GM21367 (cell line): ENCODE measurements around the gene RPL9.
"Not testable (repeated sequence)": the region's sequence is repeated elsewhere in the genome, so short reads cannot be mapped to it uniquely, and the experiment has no call there.

Source experiments
- ATAC-seq: cut with Tn5 transposase; IDR thresholded peaks from one replicate; pipeline ENCODE4 v1.9.1; 2021; ENCODE audit not compliant: unreplicated experiment

Gene RPL9

GRCh38 chr4:39458505-39459300 lies at the start of gene RPL9, which contains the start of gene LIAS:
RPL9 (minus strand) TSS chr4:39458922; CDS start chr4:39458439, 483 bp downstream.
LIAS (plus strand) TSS chr4:39459056; CDS start chr4:39459118, 62 bp downstream.
- ATAC-seq: peak; percentile 79

GRCh38 chr4:39505581-39505980 lies 46.9 kb upstream of the RPL9 start:
- ATAC-seq: no peak

- no peak for ATAC-seq
These were observed 45.8 kb upstream of the RPL9 start for GRCh38 chr4:39504538-39504937.

GRCh38 chr4:39502664-39503035 lies 43.9 kb upstream of the RPL9 start:
- ATAC-seq: not testable (repeated sequence)

GRCh38 chr4:39502019-39502663 lies 43.4 kb upstream of the RPL9 start:
- no peak for ATAC-seq

- ATAC-seq: no peak
These were observed 40.0 kb upstream of the RPL9 start for GRCh38 chr4:39498727-39499020.

- no peak for ATAC-seq
These were observed 39.4 kb upstream of the RPL9 start for GRCh38 chr4:39497909-39498726.

- ATAC-seq: no peak
These were observed 36.9 kb upstream of the RPL9 start for GRCh38 chr4:39495446-39496213.

- no peak for ATAC-seq
These were observed 35.6 kb upstream of the RPL9 start for GRCh38 chr4:39494354-39494753.

GRCh38 chr4:39490322-39490721 lies 31.6 kb upstream of the RPL9 start:
- ATAC-seq: no peak

- ATAC-seq: no peak
These were observed 27.6 kb upstream of the RPL9 start for GRCh38 chr4:39486221-39486804.

GRCh38 chr4:39484582-39485272 lies 26.0 kb upstream of the RPL9 start:
- no peak for ATAC-seq

- no peak for ATAC-seq
These were observed 22.4 kb upstream of the RPL9 start for GRCh38 chr4:39480902-39481695.

GRCh38 chr4:39480251-39480650 lies 21.5 kb upstream of the RPL9 start:
- no peak for ATAC-seq

GRCh38 chr4:39476187-39476895 lies 17.6 kb upstream of the RPL9 start:
- ATAC-seq: no peak

GRCh38 chr4:39472396-39472795 lies 13.7 kb upstream of the RPL9 start:
- no peak for ATAC-seq

GRCh38 chr4:39470402-39470801 lies 11.7 kb upstream of the RPL9 start:
- ATAC-seq: no peak

GRCh38 chr4:39469429-39470077 lies 10.8 kb upstream of the RPL9 start:
- no peak for ATAC-seq
